Measurements from ENCODE around the gene ONECUT1. TPM values are rescaled to one million over a fixed set of nuclear protein-coding genes. Genes with fewer than 3 reads are reported as not detected.

The ONECUT1 gene
- total RNA-seq, 1 experiment from 2014 or later = 35.9 TPM

GRCh38 chr15:52783929-52784798 is 6.0 kb downstream of the ONECUT1 start (continued):
- TF ChIP-seq, protein P1, sequence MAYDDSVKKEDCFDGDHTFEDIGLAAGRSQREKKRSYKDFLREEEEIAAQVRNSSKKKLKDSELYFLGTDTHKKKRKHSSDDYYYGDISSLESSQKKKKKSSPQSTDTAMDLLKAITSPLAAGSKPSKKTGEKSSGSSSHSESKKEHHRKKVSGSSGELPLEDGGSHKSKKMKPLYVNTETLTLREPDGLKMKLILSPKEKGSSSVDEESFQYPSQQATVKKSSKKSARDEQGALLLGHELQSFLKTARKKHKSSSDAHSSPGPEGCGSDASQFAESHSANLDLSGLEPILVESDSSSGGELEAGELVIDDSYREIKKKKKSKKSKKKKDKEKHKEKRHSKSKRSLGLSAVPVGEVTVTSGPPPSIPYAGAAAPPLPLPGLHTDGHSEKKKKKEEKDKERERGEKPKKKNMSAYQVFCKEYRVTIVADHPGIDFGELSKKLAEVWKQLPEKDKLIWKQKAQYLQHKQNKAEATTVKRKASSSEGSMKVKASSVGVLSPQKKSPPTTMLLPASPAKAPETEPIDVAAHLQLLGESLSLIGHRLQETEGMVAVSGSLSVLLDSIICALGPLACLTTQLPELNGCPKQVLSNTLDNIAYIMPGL (CRISPR knock-in tag; IDR thresholded peaks at IDR 0.05) = peak; percentile 50; the same call in 1 of the 2 replicates
- TF ChIP-seq NFATC4 (CRISPR knock-in tag; IDR thresholded peaks at IDR 0.05) (no peak), JUN (CRISPR knock-in tag; IDR thresholded peaks at IDR 0.05) (no peak), ZNF416 (CRISPR knock-in tag; IDR thresholded peaks at IDR 0.05) (no peak), ERG (CRISPR knock-in tag; IDR thresholded peaks at IDR 0.05) (no peak), TCF7 (CRISPR knock-in tag; IDR thresholded peaks at IDR 0.05; ENCODE audit: low read depth) (no peak), ZNF512 (CRISPR knock-in tag; IDR thresholded peaks at IDR 0.05; ENCODE audit: borderline replicate concordance) (no peak), NR3C1 (CRISPR knock-in tag; conservative IDR thresholded peaks at IDR 0.05; ENCODE audit: low read depth) (no peak), ZNF263 (CRISPR knock-in tag; IDR thresholded peaks at IDR 0.05; ENCODE audit: low read depth) (no peak), ZBTB21 (CRISPR knock-in tag; IDR thresholded peaks at IDR 0.05; ENCODE audit: borderline replicate concordance) (peak; percentile 46; the same call in 1 of the 2 replicates), OVOL2 (CRISPR knock-in tag; IDR thresholded peaks at IDR 0.05; ENCODE audit: borderline replicate concordance) (no peak), GRHL2 (CRISPR knock-in tag; IDR thresholded peaks at IDR 0.05; ENCODE audit: insufficient replicate concordance, severe bottlenecking) (no peak), CTCF (IDR thresholded peaks at IDR 0.05) (peak; percentile 73), FOXK1 (CRISPR knock-in tag; IDR thresholded peaks at IDR 0.05) (no peak), ZNF232 (CRISPR knock-in tag; IDR thresholded peaks at IDR 0.05) (no peak), ZNF138 (CRISPR knock-in tag; conservative IDR thresholded peaks at IDR 0.05) (0 out of 2 replicates have a peak, but pooled peaks have one; percentile 23), RORB (CRISPR knock-in tag; IDR thresholded peaks at IDR 0.05) (no peak), FOXJ3 (CRISPR knock-in tag; IDR thresholded peaks at IDR 0.05; ENCODE audit: borderline replicate concordance) (no peak), SP1 (CRISPR knock-in tag; conservative IDR thresholded peaks at IDR 0.05) (no peak), RELA (CRISPR knock-in tag; IDR thresholded peaks at IDR 0.05; ENCODE audit: borderline replicate concordance) (no peak)
